AG04450 (cell line): Measurements from ENCODE around the gene PSEN1. TPM values are rescaled to one million over a fixed set of nuclear protein-coding genes. Genes with fewer than 3 reads are reported as not detected.

Experiments used
- CTCF ChIA-PET: fragments of 300-600, 350-600 bp; formaldehyde crosslinking; extraction: SDS; loops from one replicate; lab custom pipeline; 2022; ENCODE audit warnings: antibody characterized with exemption, inconsistent platforms; lab: Charles Lee
- POLR2A ChIA-PET: fragments of 350-600 bp; formaldehyde crosslinking; extraction: SDS; loops from one replicate; lab custom pipeline; 2021; ENCODE audit warnings: antibody characterized with exemption, inconsistent platforms; lab: Yijun Ruan, JAX
- DNase-seq: peaks from one replicate; pipeline ENCODE4 v3.0.0-alpha.2; 2011; ENCODE audit warnings: low read depth, low spot score
- H3K27ac ChIP-seq: one replicate; pipeline ENCODE4 v1.5.1; 2012; ENCODE audit warnings: low read depth, low read length, control low read depth
- H3K27me3 ChIP-seq: one replicate; pipeline ENCODE4 v1.6.0; 2012; ENCODE audit warnings: low read length; ENCODE audit not compliant: control insufficient read depth, insufficient read depth
- H3K4me3 ChIP-seq: 2 replicates; pipeline ENCODE4 v1.5.1; 2011; ENCODE audit warnings: mild to moderate bottlenecking, low read depth, low read length, control low read depth
- H3K9me3 ChIP-seq: 2 replicates; pipeline ENCODE4 v1.5.1; 2012; ENCODE audit warnings: low read length; ENCODE audit not compliant: control insufficient read depth, insufficient read depth
- CTCF ChIP-seq: IDR thresholded peaks from 2 replicates; pipeline ENCODE4 v1.5.1; 2011; ENCODE audit warnings: low read depth, low read length, control low read depth, inconsistent platforms
- polyA plus RNA-seq: library from polyadenylated mRNA; depleted of rRNA; stranded (reverse); fragments of >200 nt; gene quantifications from 2 replicates; pipeline ENCODE4 v1.2.3, GENCODE V29; 2011

PSEN1 gene
- polyA plus RNA-seq, 1 experiment: 20.2 TPM

GRCh38 chr14:73125169-73125588, 11.1 kb upstream of the PSEN1 start:
- CTCF ChIA-PET: interaction anchor here (1.7 kb wide), 1 partner anchor 11 kb away, joined by 4 read pairs; the partner anchor contains the start of gene PSEN1
- DNase-seq: no peak
- Histone ChIP-seq H3K4me3 (no peak overlapping the region), H3K9me3 (no peaks in the 10 kb centered on the region), H3K27me3 (no peaks in the 10 kb centered on the region), H3K27ac (no peak overlapping the region)
- no peak for TF ChIP-seq CTCF
- POLR2A ChIA-PET: interaction anchor here (1.4 to 1.7 kb wide), 2 partner anchors 11 to 67 kb away, joined by 4 to 7 read pairs; partner anchors contain the start of genes PSEN1 and RBM25

- no peaks in the 10 kb centered on the region for H3K9me3 ChIP-seq
- CTCF ChIA-PET: interaction anchor here (1.7 kb wide), 1 partner anchor 10 kb away, joined by 4 read pairs; the partner anchor contains the start of gene PSEN1
These were observed 10.6 kb upstream of the PSEN1 start for GRCh38 chr14:73125746-73126145.

GRCh38 chr14:73133795-73134194, 2.5 kb upstream of the PSEN1 start:
- H3K27me3 ChIP-seq: no peaks in the 10 kb centered on the region
- H3K4me3 ChIP-seq: no peak overlapping the region
- ChIA-PET POLR2A (no interaction called here), CTCF (no interaction called here)
- H3K9me3 ChIP-seq: peaks cover 8% of the 10 kb centered on the region
- no peak for TF ChIP-seq CTCF
- no peak for DNase-seq
- H3K27ac ChIP-seq: no peak overlapping the region

More at GRCh38 chr14:73125746-73126145, 10.6 kb upstream of the PSEN1 start:
- H3K27me3 ChIP-seq: no peaks in the 10 kb centered on the region
- H3K27ac ChIP-seq: no peak overlapping the region
- H3K4me3 ChIP-seq: no peak overlapping the region
- DNase-seq: no peak
- POLR2A ChIA-PET: interaction anchor here (0.7 to 1.7 kb wide), 3 partner anchors 10 to 83 kb away, joined by 3 to 7 read pairs (median 4); partner anchors contain the start of genes PSEN1 and RBM25
- no peak for TF ChIP-seq CTCF

GRCh38 chr14:73136085-73136386, 271 bp upstream of the PSEN1 start:
- Histone ChIP-seq H3K27me3 (no peaks in the 10 kb centered on the region), H3K4me3 (peak overlapping the region; percentile 90), H3K27ac (peak overlapping the region; percentile 93), H3K9me3 (peaks cover 8% of the 10 kb centered on the region)
- DNase-seq: no peak
- ChIA-PET POLR2A (interaction anchor here (0.6 to 1.2 kb wide), 8 partner anchors 10 to 1194 kb away, joined by 3 to 11 read pairs (median 4); partner anchors contain the start of genes RBM25 and RIOX1), CTCF (interaction anchor here (1.6 kb wide), 1 partner anchor 11 kb away, joined by 4 read pairs; no protein-coding TSS in a partner anchor)
- TF ChIP-seq CTCF: no peak

- Histone ChIP-seq H3K4me3 (no peak overlapping the region), H3K27me3 (no peaks in the 10 kb centered on the region), H3K9me3 (no peaks in the 10 kb centered on the region; the same call in 1 of the 2 replicates), H3K27ac (no peak overlapping the region)
- TF ChIP-seq CTCF: no peak
- DNase-seq: no peak
- POLR2A ChIA-PET: no interaction called here
- CTCF ChIA-PET: no interaction called here
These were observed 4.6 kb downstream of the PSEN1 start for GRCh38 chr14:73140811-73141323.
